Neutrophil (primary cell): ENCODE results near the gene STAT4.

ENCODE experiments used
- H3K27ac ChIP-seq: fragments of 200-600 bp; sonication (generic); 2 replicates; pipeline ENCODE4 v1.5.1; 2016; ENCODE audit warnings: mild to moderate bottlenecking, moderate library complexity
- H3K27me3 ChIP-seq: fragments of 200-600 bp; sonication (generic); 2 replicates; pipeline ENCODE4 v1.6.0; 2016; ENCODE audit warnings: mild to moderate bottlenecking
- H3K36me3 ChIP-seq: fragments of 200-600 bp; sonication (generic); 2 replicates; pipeline ENCODE4 v1.5.1; 2017
- H3K4me1 ChIP-seq, 2 experiments: fragments of 200-600 bp in 1 of 2; sonication (generic) in 1 of 2; 1 replicate in 1 of 2; 2 replicates in 1 of 2; pipeline versions ENCODE4 v1.5.1 to v1.6.1; 2013 to 2016; ENCODE audit warnings: low read depth in 1 of 2, low read length in 1 of 2, mild to moderate bottlenecking in 1 of 2, moderate library complexity in 1 of 2; ENCODE audit not compliant: control insufficient read depth in 1 of 2, insufficient read depth in 1 of 2
- H3K4me3 ChIP-seq, 2 experiments: fragments of 200-600 bp in 1 of 2; sonication (generic) in 1 of 2; 1 replicate in 1 of 2; 2 replicates in 1 of 2; pipeline ENCODE4 v1.5.1; 2013 to 2016; ENCODE audit warnings: low read depth in 1 of 2, low read length in 1 of 2, mild to moderate bottlenecking in 1 of 2, moderate library complexity in 1 of 2
- H3K9me3 ChIP-seq: fragments of 200-600 bp; sonication (generic); 2 replicates; pipeline ENCODE4 v1.5.1; 2016
- CTCF ChIP-seq: fragments of 200-600 bp; sonication (generic); IDR thresholded peaks from 2 replicates; pipeline ENCODE4 v1.5.1; 2016; ENCODE audit warnings: antibody characterized with exemption

STAT4 gene

GRCh38 chr2:191020742-191021381 lies 129.9 kb downstream of the STAT4 start:
- H3K27ac ChIP-seq = peak overlapping the region; percentile 97
- H3K36me3 ChIP-seq = no peaks in the 10 kb centered on the region
- no peak for TF ChIP-seq CTCF
- H3K27me3 ChIP-seq = no peaks in the 10 kb centered on the region
- no peaks in the 10 kb centered on the region for H3K9me3 ChIP-seq
- H3K4me1 ChIP-seq = peaks cover 29 to 36% of the 10 kb centered on the region in 2 experiments
- peak overlapping the region; percentile 76 to 87 for H3K4me3 ChIP-seq

- Histone ChIP-seq H3K36me3 (no peaks in the 10 kb centered on the region), H3K9me3 (no peaks in the 10 kb centered on the region), H3K27ac (peak overlapping the region; percentile 97), H3K4me3 (peak overlapping the region; percentile 76 to 87), H3K27me3 (no peaks in the 10 kb centered on the region), H3K4me1 (peaks cover 29 to 37% of the 10 kb centered on the region in 2 experiments)
- peak; percentile 70 for TF ChIP-seq CTCF
Measured at GRCh38 chr2:191020221-191020741, 130.5 kb downstream of the STAT4 start.

- TF ChIP-seq CTCF = no peak
- Histone ChIP-seq H3K9me3 (no peaks in the 10 kb centered on the region), H3K36me3 (no peaks in the 10 kb centered on the region), H3K27ac (peak overlapping the region; percentile 97), H3K4me1 (peaks cover 36 to 44% of the 10 kb centered on the region in 2 experiments), H3K4me3 (peak overlapping the region in 1 of 2 experiments; percentile 76), H3K27me3 (no peaks in the 10 kb centered on the region)
Measured at GRCh38 chr2:191019376-191019775, 131.4 kb downstream of the STAT4 start.

- Histone ChIP-seq H3K4me1 (peaks cover 38 to 44% of the 10 kb centered on the region in 2 experiments), H3K4me3 (no peak overlapping the region), H3K27ac (no peak overlapping the region), H3K9me3 (no peaks in the 10 kb centered on the region), H3K27me3 (no peaks in the 10 kb centered on the region), H3K36me3 (no peaks in the 10 kb centered on the region)
- no peak for TF ChIP-seq CTCF
Measured at GRCh38 chr2:191018643-191019119, 132.1 kb downstream of the STAT4 start.

- Histone ChIP-seq H3K27me3 (no peaks in the 10 kb centered on the region), H3K4me3 (no peak overlapping the region), H3K4me1 (peaks cover 42 to 44% of the 10 kb centered on the region in 2 experiments), H3K9me3 (no peaks in the 10 kb centered on the region), H3K36me3 (no peaks in the 10 kb centered on the region), H3K27ac (no peak overlapping the region)
- no peak for TF ChIP-seq CTCF
Measured at GRCh38 chr2:191018048-191018447, 132.7 kb downstream of the STAT4 start.
